DOHH2 (cell line): ENCODE data around the gene DPRX.

ENCODE experiments used
- H3F3A ChIP-seq: fragments of 200-600 bp; sonication (generic), shearing (Covaris generic); 2 replicates; pipeline ENCODE4 v1.6.0; 2016; ENCODE audit warnings: antibody characterized with exemption, mild to moderate bottlenecking; ENCODE audit not compliant: control insufficient read depth, insufficient read depth
- H3K27ac ChIP-seq: fragments of 200-600 bp; sonication (generic); 2 replicates; pipeline ENCODE4 v1.5.1; 2014; ENCODE audit warnings: low read depth, mild to moderate bottlenecking, low read length, moderate library complexity
- H3K27me3 ChIP-seq: fragments of 200-600 bp; sonication (generic); 2 replicates; pipeline ENCODE4 v1.6.1; 2014; ENCODE audit warnings: mild to moderate bottlenecking, low read length, mixed read lengths; ENCODE audit not compliant: control insufficient read depth
- H3K36me3 ChIP-seq: fragments of 200-600 bp; sonication (generic); 2 replicates; pipeline ENCODE4 v1.6.1; 2014; ENCODE audit warnings: mild to moderate bottlenecking, low read length, moderate library complexity, mixed read lengths; ENCODE audit not compliant: control insufficient read depth
- H3K4me1 ChIP-seq: fragments of 200-600 bp; sonication (generic); 2 replicates; pipeline ENCODE4 v1.6.1; 2014; ENCODE audit warnings: mild to moderate bottlenecking, low read length, mixed read lengths; ENCODE audit not compliant: control insufficient read depth
- H3K4me2 ChIP-seq: fragments of 200-600 bp; sonication (generic); 2 replicates; pipeline ENCODE4 v1.6.0; 2014; ENCODE audit warnings: mild to moderate bottlenecking, low read length, moderate library complexity
- H3K4me3 ChIP-seq: fragments of 200-600 bp; sonication (generic); 2 replicates; pipeline ENCODE4 v1.5.1; 2014; ENCODE audit warnings: mild to moderate bottlenecking, low read length, mixed read lengths
- H3K79me2 ChIP-seq: fragments of 200-600 bp; sonication (generic); 2 replicates; pipeline ENCODE4 v1.6.1; 2014; ENCODE audit warnings: mild to moderate bottlenecking, low read length, mixed read lengths; ENCODE audit not compliant: control insufficient read depth
- H3K9me2 ChIP-seq: fragments of 200-600 bp; sonication (generic); replicated peaks from 2 replicates; pipeline ENCODE4 v1.6.1; 2014; ENCODE audit warnings: mild to moderate bottlenecking, low read length, mixed read lengths; ENCODE audit not compliant: control insufficient read depth
- H3K9me3 ChIP-seq: fragments of 200-600 bp; sonication (generic); 2 replicates; pipeline ENCODE4 v1.6.1; 2014; ENCODE audit warnings: antibody characterized with exemption, low read length, mixed read lengths; ENCODE audit not compliant: control insufficient read depth, insufficient read depth
- H4K20me1 ChIP-seq: fragments of 200-600 bp; sonication (generic); 2 replicates; pipeline ENCODE4 v1.6.0; 2014; ENCODE audit warnings: low read depth, mild to moderate bottlenecking, antibody characterized with exemption, low read length, moderate library complexity; ENCODE audit not compliant: control insufficient read depth, insufficient read depth
- CTCF ChIP-seq: fragments of 200-600 bp; sonication (generic); IDR thresholded peaks from one replicate; pipeline ENCODE4 v1.5.1; 2014; ENCODE audit warnings: antibody characterized with exemption, mild to moderate bottlenecking, low read depth, low read length; ENCODE audit not compliant: poor library complexity, severe bottlenecking
- EZH2phosphoT487 ChIP-seq: fragments of 200-600 bp; sonication (generic); IDR thresholded peaks from 2 replicates; pipeline ENCODE4 v1.6.1; 2017; ENCODE audit warnings: borderline replicate concordance, mild to moderate bottlenecking, antibody characterized with exemption, low read length, moderate library complexity, mixed read lengths

Gene DPRX

DNA sequence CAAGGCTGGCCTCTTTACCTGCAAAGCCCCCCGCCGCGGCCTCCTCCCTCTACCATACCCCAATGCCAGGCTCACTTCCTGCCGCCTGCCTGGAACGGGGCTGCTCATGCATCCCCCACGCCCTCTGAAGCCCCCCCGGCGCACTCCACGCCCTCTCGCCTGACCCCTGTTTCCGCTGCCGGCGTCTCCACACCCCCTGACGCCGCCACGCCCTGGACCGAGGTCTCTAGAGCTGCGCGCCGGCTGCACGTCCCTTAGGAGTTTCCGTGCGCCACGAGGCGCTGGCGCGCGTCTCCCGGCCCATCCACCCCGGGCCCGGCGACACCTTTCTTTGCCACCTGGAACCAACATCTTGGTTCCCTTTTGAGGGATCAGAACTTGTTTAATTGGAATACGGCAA, 16.0 kb downstream of the DPRX start:
- no peak overlapping the region for H3K4me2 ChIP-seq
- H4K20me1 ChIP-seq = no peaks in the 10 kb centered on the region
- H3K79me2 ChIP-seq = no peaks in the 10 kb centered on the region
- no peaks in the 10 kb centered on the region for H3K36me3 ChIP-seq
- no peaks in the 10 kb centered on the region for H3K9me2 ChIP-seq
- peaks cover 28% of the 10 kb centered on the region for H3K9me3 ChIP-seq
- H3K4me1 ChIP-seq = no peaks in the 10 kb centered on the region
- no peaks in the 10 kb centered on the region for H3F3A ChIP-seq
- H3K4me3 ChIP-seq = no peak overlapping the region
- H3K27me3 ChIP-seq = no peaks in the 10 kb centered on the region
- no peak overlapping the region for H3K27ac ChIP-seq
- TF ChIP-seq CTCF = no peak
- TF ChIP-seq EZH2phosphoT487 = no peak

GRCh38 chr19:53649746-53650593, 18.2 kb downstream of the DPRX start:
- Histone ChIP-seq H3K9me2 (no peaks in the 10 kb centered on the region), H3K79me2 (no peaks in the 10 kb centered on the region), H3K4me2 (no peak overlapping the region), H3K9me3 (peaks cover 34% of the 10 kb centered on the region), H3K4me1 (no peaks in the 10 kb centered on the region), H3F3A (no peaks in the 10 kb centered on the region), H3K27ac (no peak overlapping the region), H3K36me3 (no peaks in the 10 kb centered on the region), H3K27me3 (no peaks in the 10 kb centered on the region), H4K20me1 (no peaks in the 10 kb centered on the region), H3K4me3 (no peak overlapping the region)
- TF ChIP-seq EZH2phosphoT487 = no peak
- no peak for TF ChIP-seq CTCF

GRCh38 chr19:53652476-53652875, 20.7 kb downstream of the DPRX start:
- no peak overlapping the region for H3K4me2 ChIP-seq
- H3K79me2 ChIP-seq = no peaks in the 10 kb centered on the region
- no peak overlapping the region for H3K4me3 ChIP-seq
- H3K9me3 ChIP-seq = peaks cover 40% of the 10 kb centered on the region
- no peaks in the 10 kb centered on the region for H3K9me2 ChIP-seq
- no peaks in the 10 kb centered on the region for H3K36me3 ChIP-seq
- TF ChIP-seq EZH2phosphoT487 (no peak), CTCF (no peak)
- no peaks in the 10 kb centered on the region for H4K20me1 ChIP-seq
- H3F3A ChIP-seq = no peaks in the 10 kb centered on the region
- no peaks in the 10 kb centered on the region for H3K4me1 ChIP-seq
- no peak overlapping the region for H3K27ac ChIP-seq
- no peaks in the 10 kb centered on the region for H3K27me3 ChIP-seq
